Smooth muscle cell (in vitro differentiated cells): ENCODE results near the gene CLOCK. TPM values are rescaled to one million over a fixed set of nuclear protein-coding genes. Genes with fewer than 3 reads are reported as not detected.

ENCODE experiments used
- DNase-seq: peaks from one replicate; lab custom pipeline; 2025; ENCODE audit not compliant: unreplicated experiment; lab: John Stamatoyannopoulos, UW
- H2AFZ ChIP-seq: fragments of 200-600 bp; sonication (generic); 2 replicates; pipeline ENCODE4 v1.6.0; 2016; ENCODE audit warnings: antibody characterized with exemption, low read depth, mild to moderate bottlenecking
- H3F3A ChIP-seq: fragments of 200-600 bp; sonication (generic); 2 replicates; pipeline ENCODE4 v1.6.0; 2017; ENCODE audit warnings: antibody characterized with exemption, low read depth
- H3K27ac ChIP-seq: fragments of 200-600 bp; sonication (generic); 2 replicates; pipeline ENCODE4 v1.5.1; 2016; ENCODE audit warnings: low read depth, mild to moderate bottlenecking
- H3K27me3 ChIP-seq: fragments of 200-600 bp; sonication (generic); 2 replicates; pipeline ENCODE4 v1.6.1; 2016; ENCODE audit warnings: low read depth, mild to moderate bottlenecking
- H3K36me3 ChIP-seq: fragments of 200-600 bp; sonication (generic); 2 replicates; pipeline ENCODE4 v1.5.1; 2016; ENCODE audit warnings: low read depth
- H3K4me1 ChIP-seq: fragments of 200-600 bp; sonication (generic); 2 replicates; pipeline ENCODE4 v1.5.1; 2016; ENCODE audit warnings: low read depth
- H3K4me2 ChIP-seq: fragments of 200-600 bp; sonication (generic); 2 replicates; pipeline ENCODE4 v1.6.0; 2016; ENCODE audit warnings: mild to moderate bottlenecking
- H3K4me3 ChIP-seq: fragments of 200-600 bp; sonication (generic); 2 replicates; pipeline ENCODE4 v1.5.1; 2016; ENCODE audit warnings: mild to moderate bottlenecking
- H3K79me2 ChIP-seq: fragments of 200-600 bp; sonication (generic); 2 replicates; pipeline ENCODE4 v1.6.0; 2016; ENCODE audit warnings: low read depth, mild to moderate bottlenecking
- H3K9ac ChIP-seq: fragments of 200-600 bp; sonication (generic); 2 replicates; pipeline ENCODE4 v1.6.0; 2016; ENCODE audit warnings: low read depth
- H3K9me3 ChIP-seq: fragments of 200-600 bp; sonication (generic); replicated peaks from 2 replicates; pipeline ENCODE4 v1.5.1; 2016; ENCODE audit warnings: low read depth
- H4K20me1 ChIP-seq: fragments of 200-600 bp; sonication (generic); 2 replicates; pipeline ENCODE4 v1.6.0; 2016; ENCODE audit warnings: low read depth
- CTCF ChIP-seq: fragments of 200-600 bp; sonication (generic); IDR thresholded peaks from 2 replicates; pipeline ENCODE4 v1.5.1; 2017; ENCODE audit warnings: borderline replicate concordance, mild to moderate bottlenecking, antibody characterized with exemption; ENCODE audit not compliant: insufficient read depth, poor library complexity, severe bottlenecking
- WGBS: methylation state at CpG from one replicate; pipeline ENCODE4 v1.1.7; 2016; ENCODE audit warnings: low lambda C conversion rate; 5-methylcytosine and 5-hydroxymethylcytosine counted together
- polyA plus RNA-seq: library from polyadenylated mRNA; unstranded; fragments of >200 nt; fragmentation: Nextera tagmentation; extraction: Ambion mirVana; gene quantifications from 2 replicates; pipeline ENCODE4 v1.2.1, GENCODE V29; 2016
- total RNA-seq: library from RNA; depleted of rRNA; stranded (reverse); fragments of >200 nt; gene quantifications from 2 replicates; pipeline ENCODE4 v1.2.3, GENCODE V29; 2014

The CLOCK gene
- total and polyA plus RNA-seq, 2 experiments from 2014 or later: 5.9 to 32.3 TPM

GRCh38 chr4:55483315-55483714, 63.4 kb downstream of the CLOCK start:
- no peak for TF ChIP-seq CTCF
- Histone ChIP-seq H3K4me2 (no peak overlapping the region), H2AFZ (no peak overlapping the region), H3K9me3 (no peaks in the 10 kb centered on the region), H3F3A (no peaks in the 10 kb centered on the region), H3K79me2 (no peaks in the 10 kb centered on the region), H3K9ac (no peak overlapping the region), H3K27ac (no peak overlapping the region), H3K4me3 (no peak overlapping the region), H3K36me3 (peaks cover 12% of the 10 kb centered on the region), H3K27me3 (no peaks in the 10 kb centered on the region), H4K20me1 (no peaks in the 10 kb centered on the region), H3K4me1 (no peaks in the 10 kb centered on the region)
- 66% methylated on average over 5 of the region's 5 CpGs for WGBS
- DNase-seq: no peak

GRCh38 chr4:55475394-55476243, 71.1 kb downstream of the CLOCK start:
- Histone ChIP-seq H3K79me2 (no peaks in the 10 kb centered on the region), H3K4me3 (no peak overlapping the region), H3K4me2 (no peak overlapping the region), H4K20me1 (no peaks in the 10 kb centered on the region), H3K27ac (peak overlapping the region; percentile 6), H3K4me1 (no peaks in the 10 kb centered on the region), H3F3A (no peaks in the 10 kb centered on the region), H2AFZ (no peak overlapping the region), H3K9me3 (no peaks in the 10 kb centered on the region), H3K27me3 (no peaks in the 10 kb centered on the region), H3K36me3 (peaks cover 16% of the 10 kb centered on the region), H3K9ac (no peak overlapping the region)
- TF ChIP-seq CTCF: no peak
- DNase-seq: no peak
- 82% methylated on average over 6 of the region's 6 CpGs for WGBS

GRCh38 chr4:55469979-55470378, 76.7 kb downstream of the CLOCK start:
- no peak overlapping the region for H3K4me3 ChIP-seq
- peaks cover 17% of the 10 kb centered on the region for H3K36me3 ChIP-seq
- DNase-seq: no peak
- 100% methylated on average over 1 of the region's 1 CpG for WGBS
- no peak overlapping the region for H3K27ac ChIP-seq
- H4K20me1 ChIP-seq: no peaks in the 10 kb centered on the region
- no peaks in the 10 kb centered on the region for H3K79me2 ChIP-seq
- no peaks in the 10 kb centered on the region for H3F3A ChIP-seq
- H3K27me3 ChIP-seq: no peaks in the 10 kb centered on the region
- no peak overlapping the region for H3K9ac ChIP-seq
- H3K9me3 ChIP-seq: no peaks in the 10 kb centered on the region
- TF ChIP-seq CTCF: no peak
- H2AFZ ChIP-seq: no peak overlapping the region
- H3K4me1 ChIP-seq: no peaks in the 10 kb centered on the region
- no peak overlapping the region for H3K4me2 ChIP-seq

- Histone ChIP-seq H3K4me3 (no peak overlapping the region), H3K27me3 (no peaks in the 10 kb centered on the region), H3K36me3 (peaks cover 10% of the 10 kb centered on the region), H2AFZ (no peak overlapping the region), H3K79me2 (no peaks in the 10 kb centered on the region), H3K4me1 (no peaks in the 10 kb centered on the region), H3K9me3 (no peaks in the 10 kb centered on the region), H3K9ac (no peak overlapping the region), H4K20me1 (no peaks in the 10 kb centered on the region), H3K4me2 (no peak overlapping the region), H3K27ac (no peak overlapping the region), H3F3A (no peaks in the 10 kb centered on the region)
- DNase-seq: no peak
- whole genome bisulfite sequencing: 62% methylated on average over 2 of the region's 2 CpGs
- TF ChIP-seq CTCF: no peak
These were observed 78.0 kb downstream of the CLOCK start for GRCh38 chr4:55468724-55469123.
